ENCODE results near the gene MMP11.

GRCh38 chr22:23826510-23827350 is 54.1 kb downstream of the MMP11 start:
- TF ChIP-seq CTCF (IDR thresholded peaks at IDR 0.05; ENCODE audit: low read depth, low read length) (no peak), EZH2phosphoT487 (IDR thresholded peaks at IDR 0.05; ENCODE audit: low read depth) (no peak)
